ENCODE measurements around the gene SMTN.
"Not testable (repeated sequence)": the region's sequence is repeated elsewhere in the genome, so short reads cannot be mapped to it uniquely, and the experiment has no call there.

Gene SMTN

DNA sequence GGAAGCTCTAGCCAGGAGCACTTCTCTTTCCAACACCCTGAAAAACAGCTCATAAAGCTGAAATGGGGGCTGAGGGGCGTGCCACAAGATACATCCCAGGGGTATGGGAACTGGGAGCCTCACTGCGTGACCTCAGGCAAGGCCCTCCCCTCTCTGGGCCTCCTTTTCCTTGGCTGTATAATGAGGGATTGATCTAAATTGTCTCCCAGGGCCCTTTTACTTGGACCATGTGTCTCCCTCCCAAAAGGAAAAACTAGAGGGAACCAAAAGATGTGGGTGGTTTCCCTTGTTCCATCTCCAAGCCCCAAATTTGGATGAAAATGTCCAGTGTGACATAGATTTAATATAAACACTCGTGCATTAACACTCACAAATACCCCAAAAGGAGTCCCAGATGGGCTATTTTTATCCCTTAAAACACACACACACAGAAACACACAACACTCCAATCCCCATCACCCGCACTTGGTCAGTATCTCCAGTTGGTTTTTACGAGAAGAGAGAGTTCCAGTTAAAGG, 25.9 kb upstream of the SMTN start:
- H3K4me3 ChIP-seq (ENCODE audit: low read depth, low read length), result no peak overlapping the region
- ChIA-PET CTCF (interaction anchor here (0.6 to 1.0 kb wide), 5 partner anchors 9 to 30 kb away, joined by 3 to 4 read pairs (median 3); no protein-coding TSS in a partner anchor), POLR2A (interaction anchor here (1.0 kb wide), 1 partner anchor 27 kb away, joined by 3 read pairs; no protein-coding TSS in a partner anchor)
- DNase-seq (ENCODE audit: low read depth, low spot score), result no peak
- TF ChIP-seq, protein P1, sequence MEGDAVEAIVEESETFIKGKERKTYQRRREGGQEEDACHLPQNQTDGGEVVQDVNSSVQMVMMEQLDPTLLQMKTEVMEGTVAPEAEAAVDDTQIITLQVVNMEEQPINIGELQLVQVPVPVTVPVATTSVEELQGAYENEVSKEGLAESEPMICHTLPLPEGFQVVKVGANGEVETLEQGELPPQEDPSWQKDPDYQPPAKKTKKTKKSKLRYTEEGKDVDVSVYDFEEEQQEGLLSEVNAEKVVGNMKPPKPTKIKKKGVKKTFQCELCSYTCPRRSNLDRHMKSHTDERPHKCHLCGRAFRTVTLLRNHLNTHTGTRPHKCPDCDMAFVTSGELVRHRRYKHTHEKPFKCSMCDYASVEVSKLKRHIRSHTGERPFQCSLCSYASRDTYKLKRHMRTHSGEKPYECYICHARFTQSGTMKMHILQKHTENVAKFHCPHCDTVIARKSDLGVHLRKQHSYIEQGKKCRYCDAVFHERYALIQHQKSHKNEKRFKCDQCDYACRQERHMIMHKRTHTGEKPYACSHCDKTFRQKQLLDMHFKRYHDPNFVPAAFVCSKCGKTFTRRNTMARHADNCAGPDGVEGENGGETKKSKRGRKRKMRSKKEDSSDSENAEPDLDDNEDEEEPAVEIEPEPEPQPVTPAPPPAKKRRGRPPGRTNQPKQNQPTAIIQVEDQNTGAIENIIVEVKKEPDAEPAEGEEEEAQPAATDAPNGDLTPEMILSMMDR (IDR thresholded peaks at IDR 0.05; ENCODE audit: insufficient read depth, low read length, missing control alignments), result no peak

GRCh38 chr22:31055635-31056159, 25.4 kb upstream of the SMTN start:
- no peak overlapping the region for H3K4me3 ChIP-seq (ENCODE audit: low read depth, low read length)
- ChIA-PET CTCF (interaction anchor here (0.6 to 1.0 kb wide), 3 partner anchors 9 to 30 kb away, joined by 3 read pairs; no protein-coding TSS in a partner anchor), POLR2A (interaction anchor here (1.0 kb wide), 1 partner anchor 27 kb away, joined by 3 read pairs; no protein-coding TSS in a partner anchor)
- DNase-seq (ENCODE audit: low read depth, low spot score), result peak; percentile 91
- TF ChIP-seq, protein P1 (IDR thresholded peaks at IDR 0.05; ENCODE audit: insufficient read depth, low read length, missing control alignments), result no peak

DNA sequence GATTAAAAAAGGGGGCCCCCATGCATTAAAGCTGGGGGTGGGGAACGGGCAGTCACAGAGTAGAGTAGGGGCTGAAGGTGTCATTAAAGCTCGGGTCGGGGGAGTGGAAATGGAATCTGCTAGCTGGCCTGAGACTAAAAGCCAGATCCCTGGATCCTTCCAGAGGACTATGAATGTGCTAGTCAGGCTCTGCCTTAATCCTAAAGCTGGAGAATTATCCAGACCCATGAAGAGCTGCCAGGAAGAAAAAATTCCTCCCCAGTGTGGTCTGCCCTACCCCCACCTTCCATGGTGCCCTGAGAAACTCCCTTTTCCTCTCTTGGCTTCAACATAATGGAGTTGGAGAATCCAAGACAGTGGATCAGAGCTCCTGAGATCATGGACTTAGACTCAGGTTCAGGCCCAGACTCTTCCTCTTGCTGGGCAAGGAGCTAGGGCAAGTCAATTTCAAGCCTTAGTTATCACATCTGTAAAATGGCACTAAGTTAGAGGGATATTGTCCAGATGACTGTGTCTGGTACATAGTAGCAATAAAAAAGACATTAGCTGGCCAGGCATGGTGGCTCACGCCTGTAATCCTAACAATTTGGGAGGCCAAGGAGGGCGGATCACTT, 24.0 kb upstream of the SMTN start:
- CTCF ChIA-PET, result interaction anchor here (1.2 kb wide), 1 partner anchor 25 kb away, joined by 8 read pairs; no protein-coding TSS in a partner anchor
- TF ChIP-seq, protein P1 (IDR thresholded peaks at IDR 0.05; ENCODE audit: insufficient read depth, low read length, missing control alignments), result no peak
- no peak overlapping the region for H3K4me3 ChIP-seq (ENCODE audit: low read depth, low read length)
- POLR2A ChIA-PET, result interaction anchor here (1.5 kb wide), 1 partner anchor 24 kb away, joined by 4 read pairs; the partner anchor contains the start of gene SMTN
- DNase-seq (ENCODE audit: low read depth, low spot score), result no peak

DNA sequence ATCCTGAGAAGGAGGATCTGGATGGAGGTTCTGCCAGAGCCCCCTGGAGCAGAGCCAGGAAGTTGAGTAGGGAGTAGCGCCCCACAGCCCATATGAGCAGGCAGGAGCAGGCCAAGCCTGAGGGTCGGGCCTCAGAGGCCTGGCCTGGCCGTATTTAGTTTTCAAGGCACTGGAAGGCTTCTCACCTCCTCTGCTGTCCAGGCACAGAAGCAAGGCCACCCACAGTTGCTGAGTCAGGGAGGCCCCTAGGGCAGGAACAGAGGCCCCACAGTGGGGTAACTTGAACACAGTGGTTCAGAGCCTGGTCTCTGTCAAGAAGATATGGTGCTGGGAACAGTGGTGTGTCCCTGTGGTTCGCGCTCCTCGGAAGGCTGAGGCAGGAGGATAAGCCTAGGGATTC, 21.5 kb upstream of the SMTN start:
- POLR2A ChIA-PET, result not testable (repeated sequence)

GRCh38 chr22:31062566-31063230, 18.4 kb upstream of the SMTN start:
- ChIA-PET CTCF (interaction anchor here (1.7 kb wide), 1 partner anchor 10 kb away, joined by 5 read pairs; no protein-coding TSS in a partner anchor), POLR2A (no interaction called here)
- no peak overlapping the region for H3K4me3 ChIP-seq (ENCODE audit: low read depth, low read length)
- no peak for DNase-seq (ENCODE audit: low read depth, low spot score)
- TF ChIP-seq, protein P1 (IDR thresholded peaks at IDR 0.05; ENCODE audit: insufficient read depth, low read length, missing control alignments), result no peak

More for the DNA sequence above, 21.5 kb upstream of the SMTN start:
- H3K4me3 ChIP-seq (ENCODE audit: low read depth, low read length); CTCF ChIA-PET; DNase-seq (ENCODE audit: low read depth, low spot score): not testable (repeated sequence)

- POLR2A ChIA-PET, result interaction anchor here (0.8 kb wide), 2 partner anchors 17 to 95 kb away, joined by 3 to 4 read pairs; partner anchors contain the start of genes MORC2, SMTN and TUG1
These were observed 16.7 kb upstream of the SMTN start for GRCh38 chr22:31064369-31064768.

More at GRCh38 chr22:31064369-31064768, 16.7 kb upstream of the SMTN start:
- TF ChIP-seq, protein P1 (IDR thresholded peaks at IDR 0.05; ENCODE audit: insufficient read depth, low read length, missing control alignments), result no peak
- no peak overlapping the region for H3K4me3 ChIP-seq (ENCODE audit: low read depth, low read length)
- CTCF ChIA-PET, result interaction anchor here (1.1 to 1.5 kb wide), 3 partner anchors 9 to 19 kb away, joined by 3 to 7 read pairs (median 4); partner anchors contain the start of gene SMTN
- no peak for DNase-seq (ENCODE audit: low read depth, low spot score)
